OCI-LY1 (cell line): ENCODE data around the gene ZNF529.

Experiments used
- CTCF ChIP-seq: fragments of 200-600 bp; sonication (generic), shearing (Covaris generic); IDR thresholded peaks from 2 replicates; pipeline ENCODE4 v1.5.1; 2017; ENCODE audit warnings: mild to moderate bottlenecking, antibody characterized with exemption, low read length, moderate library complexity, mixed read lengths
- EZH2 ChIP-seq: fragments of 200-600 bp; sonication (generic), shearing (Covaris generic); IDR thresholded peaks from 2 replicates; pipeline ENCODE4 v1.8.0; 2017; ENCODE audit warnings: borderline replicate concordance, mixed run types, mild to moderate bottlenecking, antibody characterized with exemption, low read length, moderate library complexity, mixed read lengths

DNA sequence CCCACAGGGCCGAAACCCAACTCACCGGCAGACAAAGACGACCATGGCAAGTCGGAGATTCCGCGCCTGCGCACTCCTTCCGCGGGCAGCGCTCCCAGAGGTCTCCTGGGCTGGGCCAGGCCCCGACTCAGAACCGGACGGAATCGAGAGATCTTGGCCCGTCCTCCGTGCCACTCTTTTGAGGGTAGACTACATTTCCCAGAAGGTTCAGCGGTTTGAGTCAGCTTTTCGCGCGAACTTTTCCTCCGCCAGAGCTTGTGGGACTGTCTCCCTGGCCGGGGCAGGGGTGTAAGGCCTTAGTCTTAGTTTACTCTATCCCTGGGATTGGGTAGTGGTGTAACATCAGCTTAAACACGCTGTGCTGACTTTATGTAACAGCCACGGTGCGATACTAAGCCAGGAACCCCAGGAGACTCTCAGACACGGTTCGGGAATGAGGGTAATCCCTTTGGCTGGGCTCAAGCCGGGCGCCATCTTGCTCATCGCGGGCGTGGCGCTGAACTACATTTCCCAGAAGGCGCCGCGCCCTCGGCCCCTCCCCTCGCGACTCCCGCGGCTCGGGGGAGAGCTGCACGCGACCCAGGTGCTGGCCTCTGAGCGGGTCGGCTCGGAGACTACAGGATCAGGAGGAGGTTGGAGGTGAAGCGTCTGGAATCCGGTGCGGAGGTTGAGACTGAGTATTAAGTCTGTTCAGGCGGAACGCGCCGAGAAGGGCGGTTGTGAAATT, 44.7 kb downstream of the ZNF529 start, which contains the start of gene ZNF260:
- TF ChIP-seq CTCF (no peak), EZH2 (no peak)
